Activated B cell treated with CpG ODN at 0.5 μM for 24 hours (primary cell): ENCODE data around the gene GLIPR1. TPM values are rescaled to one million over a fixed set of nuclear protein-coding genes. Genes with fewer than 3 reads are reported as not detected.

Experiments used
- ATAC-seq: fragments of 200-7000 bp; cut with Tn5 transposase; one replicate; pipeline ENCODE4 v1.10.0; 2021; ENCODE audit warnings: low read depth, mild to moderate bottlenecking, moderate library complexity
- CTCF ChIA-PET: fragments of 350-600 bp; sonication (Branson Sonifier 250); formaldehyde crosslinking; loops from one replicate; lab custom pipeline; 2021; ENCODE audit warnings: antibody characterized with exemption; lab: Charles Lee
- POLR2A ChIA-PET: fragments of 350-600 bp; sonication (Branson Sonifier 250); formaldehyde crosslinking; loops from one replicate; lab custom pipeline; 2021; ENCODE audit warnings: antibody characterized with exemption; lab: Charles Lee
- DNase-seq: peaks from one replicate; pipeline ENCODE4 v3.0.0; 2022
- H3K27ac Mint-ChIP-seq: one replicate; pipeline ENCODE4 v1.8.0; 2020; ENCODE audit warnings: mixed read lengths
- H3K27me3 Mint-ChIP-seq: one replicate; pipeline ENCODE4 v1.8.0; 2021; ENCODE audit warnings: mixed read lengths
- H3K36me3 Mint-ChIP-seq: one replicate; pipeline ENCODE4 v1.8.0; 2021; ENCODE audit warnings: low read depth, mixed read lengths
- H3K4me1 Mint-ChIP-seq: one replicate; pipeline ENCODE4 v1.8.0; 2021; ENCODE audit warnings: mixed read lengths
- H3K4me3 Mint-ChIP-seq: one replicate; pipeline ENCODE4 v1.8.0; 2020; ENCODE audit warnings: mild to moderate bottlenecking, mixed read lengths
- H3K9me3 Mint-ChIP-seq: one replicate; pipeline ENCODE4 v1.8.0; 2020; ENCODE audit warnings: mixed read lengths
- CTCF ChIP-seq: fragments of 200-600 bp; IDR thresholded peaks from one replicate; pipeline ENCODE4 v1.8.0; 2022; ENCODE audit warnings: antibody characterized with exemption, mild to moderate bottlenecking
- intact Hi-C: fragments of 100-400 bp; cut with micrococcal nuclease; formaldehyde crosslinking; loops from one replicate; pipeline ENCODE4 v1.15.1; 2024
- total RNA-seq: library from RNA; stranded (reverse); gene quantifications from 2 replicates; pipeline ENCODE4 v1.2.3, GENCODE V29; 2022

GLIPR1 gene
- total RNA-seq, 1 donor from 2014 or later, result 45.4 TPM

- ChIA-PET CTCF (no interaction called here), POLR2A (no interaction called here)
- no peak for ATAC-seq
- intact Hi-C loops, result no loop called here
- no peak for DNase-seq
- H3K9me3 Mint-ChIP-seq, result no peaks in the 10 kb centered on the region
- no peak overlapping the region for H3K27ac Mint-ChIP-seq
- no peak for TF ChIP-seq CTCF
- H3K4me1 Mint-ChIP-seq, result no peaks in the 10 kb centered on the region
- H3K27me3 Mint-ChIP-seq, result peaks cover 17% of the 10 kb centered on the region
- H3K4me3 Mint-ChIP-seq, result no peak overlapping the region
- H3K36me3 Mint-ChIP-seq, result no peaks in the 10 kb centered on the region
Observed at GRCh38 chr12:75549989-75550388, 69.4 kb downstream of the GLIPR1 start.

DNA sequence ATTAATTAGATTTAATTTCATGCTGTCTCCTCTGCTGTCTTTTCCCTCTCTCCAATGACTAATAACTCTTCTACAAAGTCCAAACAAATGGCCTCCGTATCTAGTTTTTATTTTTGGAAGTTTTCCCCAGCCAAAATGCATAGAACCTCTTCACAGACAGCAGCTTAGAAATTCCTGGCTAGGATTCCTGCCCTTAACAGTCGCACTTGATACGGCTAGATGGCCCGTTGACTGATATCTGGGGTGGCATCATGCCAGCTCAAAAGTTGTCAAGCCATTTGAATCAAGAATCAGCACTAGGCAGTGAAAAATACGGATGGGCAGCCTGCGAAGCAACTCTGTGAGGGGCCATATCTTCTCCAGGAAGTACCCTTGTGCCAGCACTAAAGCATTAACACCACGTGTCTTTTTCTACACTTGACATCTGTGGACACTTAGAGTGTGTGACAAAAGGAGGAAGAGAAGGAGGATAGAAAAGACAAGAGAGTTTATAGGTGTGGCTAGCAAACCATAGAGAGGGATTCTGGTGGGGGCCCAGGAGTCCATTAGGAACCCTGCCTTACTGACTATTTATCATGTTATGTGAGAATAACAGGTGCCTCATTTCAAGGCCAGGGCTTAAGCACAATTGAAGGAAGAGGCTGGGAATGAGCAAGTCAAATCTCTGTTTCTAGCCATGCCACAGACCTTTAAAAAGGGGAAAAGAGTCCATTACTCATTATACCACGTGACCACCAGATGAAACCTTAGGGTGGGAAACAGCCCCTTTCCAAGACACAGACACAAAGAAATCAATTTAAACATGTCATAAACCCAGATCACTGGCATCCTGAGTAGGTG, 70.1 kb downstream of the GLIPR1 start:
- TF ChIP-seq CTCF, result no peak
- Mint-ChIP-seq H3K27me3 (peaks cover 19% of the 10 kb centered on the region), H3K9me3 (no peaks in the 10 kb centered on the region), H3K4me1 (no peaks in the 10 kb centered on the region), H3K36me3 (no peaks in the 10 kb centered on the region), H3K4me3 (no peak overlapping the region), H3K27ac (no peak overlapping the region)
- ATAC-seq (no peak), DNase-seq (no peak)
- POLR2A ChIA-PET, result no interaction called here
- CTCF ChIA-PET, result no interaction called here
- intact Hi-C loops, result no loop called here

GRCh38 chr12:75551477-75551876, 70.9 kb downstream of the GLIPR1 start:
- no peaks in the 10 kb centered on the region for H3K36me3 Mint-ChIP-seq
- TF ChIP-seq CTCF, result no peak
- DNase-seq (no peak), ATAC-seq (no peak)
- H3K4me1 Mint-ChIP-seq, result no peaks in the 10 kb centered on the region
- ChIA-PET CTCF (no interaction called here), POLR2A (no interaction called here)
- intact Hi-C loops, result no loop called here
- H3K4me3 Mint-ChIP-seq, result no peak overlapping the region
- no peak overlapping the region for H3K27ac Mint-ChIP-seq
- no peaks in the 10 kb centered on the region for H3K9me3 Mint-ChIP-seq
- H3K27me3 Mint-ChIP-seq, result peaks cover 21% of the 10 kb centered on the region

- DNase-seq, result no peak
- TF ChIP-seq CTCF, result no peak
- Mint-ChIP-seq H3K4me1 (no peaks in the 10 kb centered on the region), H3K9me3 (no peaks in the 10 kb centered on the region), H3K36me3 (no peaks in the 10 kb centered on the region), H3K27ac (no peak overlapping the region), H3K27me3 (peaks cover 16% of the 10 kb centered on the region), H3K4me3 (no peak overlapping the region)
- CTCF ChIA-PET, result interaction anchor here (1.2 kb wide), 1 partner anchor 484 kb away, joined by 3 read pairs; no protein-coding TSS in a partner anchor
- ATAC-seq, result no peak
- POLR2A ChIA-PET, result no interaction called here
- intact Hi-C loops, result no loop called here
Observed at GRCh38 chr12:75553398-75553797, 72.8 kb downstream of the GLIPR1 start.

Other genes starting within 250 kb of the GLIPR1 start
- gene CAPS2, start 150.4 kb upstream of the GLIPR1 start, total RNA-seq, result 3.1 and 3.8 TPM in 2 replicates
- gene GLIPR1L1, start 146.1 kb upstream of the GLIPR1 start, total RNA-seq, result not detected in 2 replicates
- gene GLIPR1L2, start 89.7 kb upstream of the GLIPR1 start, total RNA-seq, result 0.20 TPM in 1 of 2 replicates, not detected in the other
- 75.0 and 85.1 TPM in 2 replicates for gene KRR1, start 30.9 kb downstream of the GLIPR1 start, total RNA-seq